Endothelial cell of umbilical vein (primary cell): ENCODE results near the gene TPRX2. TPM values are rescaled to one million over a fixed set of nuclear protein-coding genes. Genes with fewer than 3 reads are reported as not detected.

ENCODE experiments used
- BruUV-seq: library from RNA; stranded (reverse); fragments of 400-500 nt; replicated peaks from 2 replicates; lab custom pipeline; 2021; lab: Mats Ljungman, UMichigan
- CTCF ChIA-PET: fragments of 300-600, 350-600 bp; sonication (Branson Sonifier 250); formaldehyde crosslinking; loops from one replicate; lab custom pipeline; 2021; ENCODE audit warnings: antibody characterized with exemption, inconsistent platforms; lab: Charles Lee
- POLR2A ChIA-PET: fragments of 300-600, 350-600 bp; sonication (Branson Sonifier 250); formaldehyde crosslinking; loops from one replicate; lab custom pipeline; 2021; ENCODE audit warnings: antibody characterized with exemption, inconsistent platforms; lab: Charles Lee
- DNase-seq: peaks from one replicate; pipeline ENCODE4 v3.0.0-alpha.2; 2011; ENCODE audit warnings: low read depth, low spot score
- FAIRE-seq: peaks from 2 replicates; lab custom pipeline; 2011; peaks lifted over from hg19 to GRCh38; lab: Jason Lieb, UNC
- H2AFZ ChIP-seq: 2 replicates; pipeline ENCODE4 v1.6.0; 2012; ENCODE audit warnings: low read depth, low read length, control low read depth, inconsistent platforms
- H3K27ac ChIP-seq: 2 replicates; pipeline ENCODE4 v1.5.1; 2011; ENCODE audit warnings: low read depth, mild to moderate bottlenecking, control low read depth, low read length, moderate library complexity; ENCODE audit not compliant: insufficient read depth
- H3K27me3 ChIP-seq, 2 experiments: 2 replicates each; pipeline versions ENCODE4 v1.6.0 to v1.6.1; 2011; ENCODE audit warnings: low read length in 2 of 2, mixed read lengths in 1 of 2; ENCODE audit not compliant: control insufficient read depth in 2 of 2, insufficient read depth in 2 of 2
- H3K36me3 ChIP-seq, 2 experiments: 2 replicates in 1 of 2; 3 replicates in 1 of 2; pipeline ENCODE4 v1.5.1; 2011; ENCODE audit warnings: low read length in 2 of 2, mild to moderate bottlenecking in 1 of 2, moderate library complexity in 1 of 2; ENCODE audit not compliant: control insufficient read depth in 2 of 2, insufficient read depth in 2 of 2; ENCODE audit errors: extremely low read depth in 1 of 2
- H3K4me1 ChIP-seq: 3 replicates; pipeline ENCODE4 v1.5.1; 2011; ENCODE audit warnings: mild to moderate bottlenecking, low read length; ENCODE audit not compliant: control insufficient read depth, insufficient read depth; ENCODE audit errors: extremely low read depth
- H3K4me2 ChIP-seq: 2 replicates; pipeline ENCODE4 v1.6.1; 2011; ENCODE audit warnings: low read length, control low read depth, mixed read lengths; ENCODE audit not compliant: insufficient read depth
- H3K4me3 ChIP-seq, 3 experiments: fragments of 200-600 bp in 1 of 3; sonication (generic), shearing (Covaris generic) in 1 of 3; replicated peaks in 1 of 3; 2 replicates each; pipeline ENCODE4 v1.5.1; 2011 to 2016; ENCODE audit warnings: control low read depth in 3 of 3, low read length in 3 of 3, mild to moderate bottlenecking in 2 of 3, inconsistent platforms in 1 of 3, low read depth in 1 of 3, moderate library complexity in 1 of 3; ENCODE audit not compliant: insufficient read depth in 1 of 3
- H3K79me2 ChIP-seq: 2 replicates; pipeline ENCODE4 v1.6.0; 2012; ENCODE audit warnings: low read length, inconsistent platforms; ENCODE audit not compliant: control insufficient read depth, insufficient read depth
- H3K9ac ChIP-seq: replicated peaks from 2 replicates; pipeline ENCODE3; 2011; ENCODE audit warnings: low read length, control low read depth; ENCODE audit not compliant: insufficient read depth; ENCODE audit errors: extremely low read depth
- H3K9me1 ChIP-seq: replicated peaks from 3 replicates; pipeline ENCODE4 v1.6.0; 2011; ENCODE audit warnings: mild to moderate bottlenecking, low read length; ENCODE audit not compliant: control insufficient read depth, insufficient read depth; ENCODE audit errors: extremely low read depth
- H3K9me3 ChIP-seq: replicated peaks from 2 replicates; pipeline ENCODE4 v1.5.1; 2012; ENCODE audit warnings: low read length, inconsistent platforms; ENCODE audit not compliant: control insufficient read depth, insufficient read depth
- H4K20me1 ChIP-seq: replicated peaks from 2 replicates; pipeline ENCODE3; 2011; ENCODE audit warnings: mild to moderate bottlenecking, low read length; ENCODE audit not compliant: control insufficient read depth, insufficient read depth; ENCODE audit errors: extremely low read depth
- EZH2 ChIP-seq: IDR thresholded peaks from 2 replicates; pipeline ENCODE4 v1.6.1; 2012; ENCODE audit warnings: borderline replicate concordance, low read depth, mild to moderate bottlenecking, moderate library complexity, low read length, inconsistent platforms; ENCODE audit not compliant: severe bottlenecking
- FOS ChIP-seq: IDR thresholded peaks from 2 replicates; pipeline ENCODE4 v1.6.1; 2011; ENCODE audit warnings: mild to moderate bottlenecking, low read length, moderate library complexity, borderline replicate concordance; ENCODE audit not compliant: insufficient read depth
- GATA2 ChIP-seq: IDR thresholded peaks from 2 replicates; pipeline ENCODE4 v1.7.0; 2011; ENCODE audit warnings: low read depth, mild to moderate bottlenecking, moderate library complexity, mixed read lengths, low read length; ENCODE audit not compliant: insufficient read length, insufficient read depth
- POLR2AphosphoS5 ChIP-seq: IDR thresholded peaks from 2 replicates; pipeline ENCODE4 v1.6.1; 2012; ENCODE audit warnings: low read depth, mild to moderate bottlenecking, control low read depth, low read length, moderate library complexity; ENCODE audit not compliant: insufficient read depth
- dilution Hi-C: fragments of 300-500 bp; cut with MboI; formaldehyde crosslinking; loops from one replicate; pipeline ENCODE4 v1.15.0; 2019; ENCODE audit warnings: low sequenced_read_pairs; ENCODE audit not compliant: extremely low pct_ligation_motif_present
- intact Hi-C: fragments of 100-400 bp; cut with micrococcal nuclease; formaldehyde crosslinking; loops from one replicate; pipeline ENCODE4 v1.10.0; 2022
- polyA plus RNA-seq, 4 experiments: library from polyadenylated mRNA; depleted of rRNA in 3 of 4; stranded (reverse) in 3 of 4; unstranded in 1 of 4; fragments of >200 nt; gene quantifications; 2 replicates each; pipeline versions ENCODE4 v1.2.1 to v1.2.3, GENCODE V29; 2011 to 2012; ENCODE audit warnings: missing spikeins in 1 of 4
- total RNA-seq: library from RNA; stranded (reverse); gene quantifications from 2 replicates; pipeline ENCODE4 v1.2.3, GENCODE V29; 2021
- TF ChIP-seq, protein P1 (sequence below), 2 donors: IDR thresholded peaks; 1 replicate in 1 of 2; 2 replicates in 1 of 2; pipeline ENCODE4 v1.5.1; 2011; ENCODE audit warnings: low read length in 2 of 2, mild to moderate bottlenecking in 2 of 2, moderate library complexity in 2 of 2, control low read depth in 1 of 2, inconsistent platforms in 1 of 2, low read depth in 1 of 2; ENCODE audit not compliant: insufficient read depth in 1 of 2; ENCODE audit errors: extremely low read depth in 1 of 2

The TPRX2 gene
- total and polyA plus RNA-seq, 2 donors (not counting 3 experiments of a cell fraction or from before 2014, with no cell fraction given), result not detected

DNA sequence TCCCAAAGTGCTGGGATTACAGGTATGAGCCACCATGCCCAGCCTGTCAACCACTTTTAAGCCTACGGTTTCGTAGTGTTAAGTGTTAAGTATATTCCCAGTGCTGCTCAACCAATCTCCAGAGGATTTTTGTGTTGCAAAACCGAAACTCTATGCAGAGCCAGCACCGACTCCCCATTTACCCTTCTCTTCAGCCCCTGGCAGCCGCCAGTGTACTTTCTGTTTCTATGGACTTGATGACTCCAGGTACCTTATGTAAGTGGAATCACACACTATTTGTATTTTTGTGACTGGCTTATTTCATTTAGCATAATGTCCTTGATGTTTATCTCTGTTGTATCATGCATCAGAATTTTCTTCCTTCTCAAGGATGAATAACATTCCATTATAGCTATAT lies 26.0 kb downstream of the TPRX2 start:
- intact Hi-C loops (no loop called here), dilution Hi-C loops (no loop called here)
- ChIA-PET POLR2A (no interaction called here), CTCF (interaction anchor here (1.6 kb wide), 1 partner anchor 16 kb away, joined by 6 read pairs; no protein-coding TSS in a partner anchor)
- Histone ChIP-seq H3K79me2 (no peaks in the 10 kb centered on the region), H3K4me1 (no peaks in the 10 kb centered on the region), H3K27ac (no peak overlapping the region), H3K9me3 (no peaks in the 10 kb centered on the region), H3K9me1 (no peaks in the 10 kb centered on the region), H3K36me3 (no peaks in the 10 kb centered on the region), H3K9ac (no peak overlapping the region), H3K4me2 (no peak overlapping the region), H4K20me1 (no peaks in the 10 kb centered on the region), H3K27me3 (no peaks in the 10 kb centered on the region), H3K4me3 (no peak overlapping the region), H2AFZ (no peak overlapping the region)
- FAIRE-seq (no peak), DNase-seq (no peak)
- no peak for TF ChIP-seq FOS
- no peak for TF ChIP-seq POLR2AphosphoS5
- TF ChIP-seq GATA2, result no peak
- no peak for TF ChIP-seq EZH2
- TF ChIP-seq, protein P1, sequence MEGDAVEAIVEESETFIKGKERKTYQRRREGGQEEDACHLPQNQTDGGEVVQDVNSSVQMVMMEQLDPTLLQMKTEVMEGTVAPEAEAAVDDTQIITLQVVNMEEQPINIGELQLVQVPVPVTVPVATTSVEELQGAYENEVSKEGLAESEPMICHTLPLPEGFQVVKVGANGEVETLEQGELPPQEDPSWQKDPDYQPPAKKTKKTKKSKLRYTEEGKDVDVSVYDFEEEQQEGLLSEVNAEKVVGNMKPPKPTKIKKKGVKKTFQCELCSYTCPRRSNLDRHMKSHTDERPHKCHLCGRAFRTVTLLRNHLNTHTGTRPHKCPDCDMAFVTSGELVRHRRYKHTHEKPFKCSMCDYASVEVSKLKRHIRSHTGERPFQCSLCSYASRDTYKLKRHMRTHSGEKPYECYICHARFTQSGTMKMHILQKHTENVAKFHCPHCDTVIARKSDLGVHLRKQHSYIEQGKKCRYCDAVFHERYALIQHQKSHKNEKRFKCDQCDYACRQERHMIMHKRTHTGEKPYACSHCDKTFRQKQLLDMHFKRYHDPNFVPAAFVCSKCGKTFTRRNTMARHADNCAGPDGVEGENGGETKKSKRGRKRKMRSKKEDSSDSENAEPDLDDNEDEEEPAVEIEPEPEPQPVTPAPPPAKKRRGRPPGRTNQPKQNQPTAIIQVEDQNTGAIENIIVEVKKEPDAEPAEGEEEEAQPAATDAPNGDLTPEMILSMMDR (IDR thresholded peaks at IDR 0.05; ENCODE audit: extremely low read depth in 1 of 2, insufficient read depth in 1 of 2, low read depth in 1 of 2, low read length in 2 of 2), result no peak
- BruUV-seq, result no TSS peak
